HUES64 (cell line): ENCODE measurements around the gene SIRT2.

Experiments
- H3K27ac ChIP-seq: 2 replicates; pipeline ENCODE4 v1.7.0; 2013; ENCODE audit warnings: low read depth, low read length, inconsistent platforms
- H3K27me3 ChIP-seq: 2 replicates; pipeline ENCODE4 v1.6.1; 2013; ENCODE audit warnings: mild to moderate bottlenecking, low read length; ENCODE audit not compliant: insufficient read depth
- H3K36me3 ChIP-seq: 2 replicates; pipeline ENCODE4 v1.6.1; 2013; ENCODE audit warnings: mild to moderate bottlenecking, low read length; ENCODE audit not compliant: insufficient read depth
- H3K4me1 ChIP-seq: 2 replicates; pipeline ENCODE4 v1.6.1; 2013; ENCODE audit warnings: mild to moderate bottlenecking, low read length, moderate library complexity; ENCODE audit not compliant: insufficient read depth
- H3K4me3 ChIP-seq: 2 replicates; pipeline ENCODE4 v1.5.1; 2013; ENCODE audit warnings: mild to moderate bottlenecking, low read length, moderate library complexity
- H3K9ac ChIP-seq: 2 replicates; pipeline ENCODE4 v1.6.1; 2013; ENCODE audit warnings: mild to moderate bottlenecking, low read depth, low read length
- H3K9me3 ChIP-seq: 2 replicates; pipeline ENCODE4 v1.6.1; 2013; ENCODE audit warnings: low read depth, low read length; ENCODE audit not compliant: insufficient read depth
- WGBS: fragments of 150-250, 120-280 bp; methylation state at CpG from one replicate; pipeline ENCODE4 v1.1.7; 2013; ENCODE audit warnings: missing lambda C conversion rate; 5-methylcytosine and 5-hydroxymethylcytosine counted together

Gene SIRT2

DNA sequence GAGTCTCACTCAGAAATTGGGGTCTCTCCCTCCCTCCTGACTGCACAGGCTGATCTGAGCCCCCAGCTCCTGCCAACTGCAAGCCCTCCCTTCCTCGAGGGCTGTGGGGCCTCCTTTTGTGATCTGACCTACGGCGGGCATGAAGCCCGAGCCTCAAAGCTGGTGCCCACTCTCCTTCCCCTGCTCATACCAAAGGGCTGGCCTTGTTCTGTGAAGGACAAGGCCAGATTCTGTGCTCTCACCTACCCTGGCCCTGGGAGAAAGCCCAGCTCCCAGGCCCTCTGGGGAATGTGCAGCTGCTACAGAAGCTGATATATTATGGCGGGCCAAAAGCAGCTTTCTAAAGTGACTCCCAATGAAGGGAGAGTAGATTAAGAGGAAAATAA lies 58.8 kb downstream of the SIRT2 start:
- no peak overlapping the region for H3K27ac ChIP-seq
- no peak overlapping the region for H3K4me3 ChIP-seq
- WGBS: 97% methylated on average over 5 of the region's 5 CpGs
- peaks cover 100% of the 10 kb centered on the region for H3K36me3 ChIP-seq
- no peaks in the 10 kb centered on the region for H3K4me1 ChIP-seq
- no peaks in the 10 kb centered on the region for H3K9me3 ChIP-seq
- H3K27me3 ChIP-seq: no peaks in the 10 kb centered on the region
- no peak overlapping the region for H3K9ac ChIP-seq

GRCh38 chr19:38839816-38840582 lies 59.4 kb downstream of the SIRT2 start:
- no peaks in the 10 kb centered on the region for H3K9me3 ChIP-seq
- H3K27me3 ChIP-seq: no peaks in the 10 kb centered on the region
- no peaks in the 10 kb centered on the region for H3K4me1 ChIP-seq
- no peak overlapping the region for H3K4me3 ChIP-seq
- no peak overlapping the region for H3K9ac ChIP-seq
- peaks cover 98% of the 10 kb centered on the region for H3K36me3 ChIP-seq
- 95% methylated on average over 28 of the region's 28 CpGs for WGBS
- H3K27ac ChIP-seq: no peak overlapping the region

GRCh38 chr19:38838986-38839761 lies 60.2 kb downstream of the SIRT2 start:
- Histone ChIP-seq H3K36me3 (peaks cover 90% of the 10 kb centered on the region), H3K9ac (no peak overlapping the region), H3K4me3 (no peak overlapping the region), H3K27me3 (no peaks in the 10 kb centered on the region), H3K27ac (peak overlapping the region; percentile 12; the same call in 1 of the 2 replicates), H3K9me3 (no peaks in the 10 kb centered on the region), H3K4me1 (no peaks in the 10 kb centered on the region)
- WGBS: 97% methylated on average over 12 of the region's 12 CpGs

GRCh38 chr19:38838208-38838985 lies 61.0 kb downstream of the SIRT2 start:
- WGBS: 95% methylated on average over 18 of the region's 19 CpGs
- peaks cover 82% of the 10 kb centered on the region for H3K36me3 ChIP-seq

DNA sequence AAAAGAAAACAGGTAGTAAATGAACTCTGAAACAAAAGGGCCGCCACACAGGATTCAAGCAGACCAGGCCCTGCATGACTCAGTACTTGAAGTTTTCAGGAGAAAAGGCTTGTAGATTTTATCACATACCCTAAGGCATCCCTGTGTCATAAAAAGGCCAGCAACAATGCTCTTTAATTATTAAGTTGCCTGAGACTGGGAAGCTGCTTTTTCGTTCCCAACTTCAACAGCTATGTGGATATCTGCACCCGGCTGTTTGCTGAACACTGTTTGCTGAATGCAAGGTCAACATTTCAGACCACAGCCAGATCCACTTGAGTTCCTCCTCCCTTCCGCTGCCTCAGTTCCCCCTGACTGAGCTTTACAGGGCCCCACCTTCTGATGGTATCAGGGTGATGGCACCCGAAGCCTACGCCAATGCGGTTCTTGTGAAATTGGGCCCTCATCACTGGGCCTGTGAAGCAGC lies 61.7 kb downstream of the SIRT2 start:
- 96% methylated on average over 7 of the region's 7 CpGs for WGBS
- no peak overlapping the region for H3K4me3 ChIP-seq
- no peak overlapping the region for H3K9ac ChIP-seq

More at GRCh38 chr19:38838208-38838985, 61.0 kb downstream of the SIRT2 start:
- no peaks in the 10 kb centered on the region for H3K4me1 ChIP-seq
- no peaks in the 10 kb centered on the region for H3K27me3 ChIP-seq
- no peak overlapping the region for H3K9ac ChIP-seq
- H3K4me3 ChIP-seq: no peak overlapping the region
- H3K27ac ChIP-seq: peak overlapping the region; percentile 35; the same call in 1 of the 2 replicates
- H3K9me3 ChIP-seq: no peaks in the 10 kb centered on the region

GRCh38 chr19:38836983-38837626 lies 62.3 kb downstream of the SIRT2 start:
- H3K27ac ChIP-seq: peak overlapping the region; percentile 25; the same call in 1 of the 2 replicates
- H3K4me1 ChIP-seq: peaks cover 4% of the 10 kb centered on the region; the same call in 1 of the 2 replicates

More for the DNA sequence above, 61.7 kb downstream of the SIRT2 start:
- Histone ChIP-seq H3K27me3 (no peaks in the 10 kb centered on the region), H3K9me3 (no peaks in the 10 kb centered on the region), H3K4me1 (no peaks in the 10 kb centered on the region), H3K27ac (peak overlapping the region; percentile 35; the same call in 1 of the 2 replicates), H3K36me3 (peaks cover 75% of the 10 kb centered on the region)

DNA sequence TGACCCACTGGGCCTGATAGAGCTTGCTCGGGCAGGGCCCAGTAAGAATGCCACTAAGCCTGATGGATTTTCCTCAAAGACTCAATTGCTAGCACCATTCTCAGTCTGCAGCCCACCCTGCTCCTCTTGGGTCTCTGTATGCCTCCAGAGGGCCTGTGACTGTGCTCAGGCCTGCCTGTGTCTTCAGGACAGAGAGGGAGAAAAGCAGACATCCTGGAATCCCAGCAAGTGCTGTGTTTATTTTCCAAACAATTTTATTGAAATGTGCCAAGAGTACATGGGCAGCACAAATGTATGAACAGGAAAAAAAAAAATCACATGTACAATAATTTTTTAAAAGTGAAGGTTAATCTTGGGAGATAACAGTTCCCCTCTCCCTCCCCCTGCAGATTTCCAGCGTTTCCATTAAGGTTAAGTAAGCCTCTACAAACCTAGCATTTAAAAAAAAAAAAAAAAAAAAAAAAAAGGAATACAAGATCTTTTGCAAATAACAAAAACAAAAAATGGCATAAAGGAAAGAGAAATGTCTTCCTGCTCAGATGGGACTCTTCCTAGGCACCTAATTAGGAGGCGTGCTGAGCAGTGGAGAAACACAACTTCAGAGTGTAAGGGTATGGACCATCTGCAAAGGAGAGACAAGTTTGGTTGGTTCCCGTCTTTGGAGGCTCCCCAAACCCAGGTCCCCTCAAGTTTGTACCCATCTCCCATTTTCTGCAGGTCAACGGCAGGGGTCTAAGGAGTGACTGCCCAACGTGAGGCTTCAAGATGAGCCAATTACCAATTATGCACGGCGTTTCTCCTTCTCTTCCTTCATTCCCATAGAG lies 63.0 kb downstream of the SIRT2 start:
- H3K9me3 ChIP-seq: no peaks in the 10 kb centered on the region
- H3K9ac ChIP-seq: no peak overlapping the region
- H3K4me3 ChIP-seq: no peak overlapping the region
- H3K27me3 ChIP-seq: no peaks in the 10 kb centered on the region
- 94% methylated on average over 7 of the region's 8 CpGs for WGBS
- H3K36me3 ChIP-seq: peaks cover 62% of the 10 kb centered on the region
- H3K4me1 ChIP-seq: peaks cover 5% of the 10 kb centered on the region; the same call in 1 of the 2 replicates
- 0 out of 2 replicates have a peak overlapping the region, but pooled peaks have one; percentile 5 for H3K27ac ChIP-seq

More at GRCh38 chr19:38836983-38837626, 62.3 kb downstream of the SIRT2 start:
- no peak overlapping the region for H3K9ac ChIP-seq
- H3K4me3 ChIP-seq: no peak overlapping the region
- H3K27me3 ChIP-seq: no peaks in the 10 kb centered on the region
- WGBS: 95% methylated on average over 6 of the region's 6 CpGs
- H3K9me3 ChIP-seq: no peaks in the 10 kb centered on the region
- peaks cover 69% of the 10 kb centered on the region for H3K36me3 ChIP-seq

DNA sequence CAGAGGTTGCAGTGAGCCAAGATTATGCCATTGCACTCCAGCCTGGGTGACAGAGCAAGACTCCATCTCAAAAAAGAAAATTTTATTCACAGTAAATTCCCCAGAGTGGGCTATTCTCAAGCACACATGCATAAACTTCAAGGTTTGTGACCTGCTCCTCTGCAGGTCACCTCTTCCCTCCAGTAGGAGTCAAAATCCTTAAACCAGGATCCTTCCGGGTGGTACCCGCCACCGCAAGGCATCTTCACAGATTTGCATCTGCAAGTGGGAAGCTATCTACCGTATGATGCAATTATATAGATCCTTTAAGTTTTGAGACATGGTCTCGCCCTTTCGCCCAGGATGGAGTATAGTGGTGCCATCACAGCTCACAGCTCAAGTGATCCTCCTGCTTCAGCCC lies 64.8 kb downstream of the SIRT2 start:
- no peaks in the 10 kb centered on the region for H3K9me3 ChIP-seq
- H3K27me3 ChIP-seq: no peaks in the 10 kb centered on the region
- peak overlapping the region; percentile 12; the same call in 1 of the 2 replicates for H3K27ac ChIP-seq
- no peak overlapping the region for H3K9ac ChIP-seq
- 97% methylated on average over 6 of the region's 6 CpGs for WGBS
- H3K4me1 ChIP-seq: peaks cover 9% of the 10 kb centered on the region; the same call in 1 of the 2 replicates
- H3K36me3 ChIP-seq: peaks cover 53% of the 10 kb centered on the region
- no peak overlapping the region for H3K4me3 ChIP-seq

DNA sequence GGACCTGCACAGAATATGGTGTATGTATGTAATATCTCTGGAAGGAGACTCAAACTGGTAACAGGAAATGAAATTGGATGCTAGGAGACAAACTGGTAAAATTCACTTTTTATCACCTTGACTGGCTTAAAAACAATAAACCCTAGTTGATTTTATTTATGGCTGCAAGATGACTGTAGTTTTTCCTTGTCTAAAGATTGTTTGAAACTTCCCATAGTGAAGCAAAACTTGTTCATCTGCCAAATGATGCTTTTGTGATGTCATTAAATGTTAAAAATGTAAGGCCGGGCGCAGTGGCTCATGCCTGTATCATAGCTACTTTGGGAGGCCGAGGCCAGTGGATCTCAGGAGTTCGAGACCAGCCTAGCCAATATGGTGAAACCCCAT lies 65.3 kb downstream of the SIRT2 start:
- no peak overlapping the region for H3K9ac ChIP-seq
- no peak overlapping the region for H3K27ac ChIP-seq
- H3K36me3 ChIP-seq: peaks cover 48% of the 10 kb centered on the region
- WGBS: 93% methylated on average over 4 of the region's 4 CpGs
- H3K4me3 ChIP-seq: no peak overlapping the region
- no peaks in the 10 kb centered on the region for H3K9me3 ChIP-seq
- no peaks in the 10 kb centered on the region for H3K27me3 ChIP-seq
- H3K4me1 ChIP-seq: peaks cover 9% of the 10 kb centered on the region; the same call in 1 of the 2 replicates

GRCh38 chr19:38833092-38833425 lies 66.4 kb downstream of the SIRT2 start:
- no peak overlapping the region for H3K4me3 ChIP-seq
- H3K27me3 ChIP-seq: no peaks in the 10 kb centered on the region
- peaks cover 39% of the 10 kb centered on the region for H3K36me3 ChIP-seq
- 93% methylated on average over 6 of the region's 7 CpGs for WGBS
- no peaks in the 10 kb centered on the region for H3K9me3 ChIP-seq
- no peak overlapping the region for H3K9ac ChIP-seq
- H3K4me1 ChIP-seq: peaks cover 9% of the 10 kb centered on the region; the same call in 1 of the 2 replicates
- H3K27ac ChIP-seq: no peak overlapping the region
